Ishikawa (cell line): ENCODE results near the gene INHBC.

Experiments
- CREB1 ChIP-seq: IDR thresholded peaks from 2 replicates; pipeline ENCODE4 v1.6.1; 2012; ENCODE audit warnings: low read depth
- EP300 ChIP-seq: IDR thresholded peaks from 2 replicates; pipeline ENCODE4 v1.6.1; 2012; ENCODE audit warnings: borderline replicate concordance
- FOXM1 ChIP-seq: IDR thresholded peaks from 2 replicates; pipeline ENCODE4 v1.6.1; 2012; ENCODE audit warnings: low read depth, borderline replicate concordance
- NFIC ChIP-seq: IDR thresholded peaks from 2 replicates; pipeline ENCODE4 v1.6.1; 2012
- RAD21 ChIP-seq: IDR thresholded peaks from 2 replicates; pipeline ENCODE4 v1.6.1; 2012; ENCODE audit warnings: low read depth
- TAF1 ChIP-seq: IDR thresholded peaks from 2 replicates; pipeline ENCODE4 v1.6.1; 2012; ENCODE audit warnings: low read depth, mild to moderate bottlenecking
- TCF12 ChIP-seq: IDR thresholded peaks from 2 replicates; pipeline ENCODE4 v1.6.1; 2012; ENCODE audit warnings: low read depth
- YY1 ChIP-seq: IDR thresholded peaks from 2 replicates; pipeline ENCODE4 v1.6.1; 2012; ENCODE audit warnings: low read depth
- TF ChIP-seq, protein P1 (sequence below): IDR thresholded peaks from 2 replicates; pipeline ENCODE4 v1.6.1; 2012; ENCODE audit warnings: low read depth, mild to moderate bottlenecking
- TF ChIP-seq, protein P2 (sequence below): IDR thresholded peaks from 2 replicates; pipeline ENCODE4 v1.6.1; 2012
- TF ChIP-seq, protein P3 (sequence below): IDR thresholded peaks from 2 replicates; pipeline ENCODE4 v1.6.1; 2012

DNA sequence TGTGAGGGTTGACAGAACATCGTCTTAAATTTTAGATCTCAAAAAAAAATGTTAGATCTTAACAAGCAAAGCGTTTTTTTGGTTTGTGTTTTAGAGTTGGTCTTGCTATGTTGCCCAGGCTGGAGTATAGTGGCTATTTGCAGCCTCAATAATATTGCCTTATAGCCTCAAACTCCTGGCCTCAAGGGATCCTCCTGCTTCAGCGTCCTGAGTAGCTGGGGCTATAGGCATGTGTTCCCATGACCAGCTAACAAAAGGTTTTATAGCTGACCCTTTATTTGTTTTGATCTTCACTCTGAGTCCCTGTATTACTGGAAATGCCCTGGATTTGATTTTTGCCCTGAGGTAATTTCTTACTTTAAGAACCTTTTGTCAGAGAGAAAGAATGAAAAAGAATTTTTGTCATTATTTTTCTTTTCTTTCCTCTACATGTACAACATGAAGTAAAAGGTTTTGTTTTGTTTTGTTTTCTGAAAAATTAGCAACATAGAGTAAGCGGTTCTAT is 5.2 kb downstream of the INHBC start:
- TF ChIP-seq CREB1 (no peak), YY1 (no peak), EP300 (no peak), NFIC (no peak), RAD21 (no peak), TCF12 (no peak), TAF1 (no peak), FOXM1 (no peak)
- TF ChIP-seq, protein P1, sequence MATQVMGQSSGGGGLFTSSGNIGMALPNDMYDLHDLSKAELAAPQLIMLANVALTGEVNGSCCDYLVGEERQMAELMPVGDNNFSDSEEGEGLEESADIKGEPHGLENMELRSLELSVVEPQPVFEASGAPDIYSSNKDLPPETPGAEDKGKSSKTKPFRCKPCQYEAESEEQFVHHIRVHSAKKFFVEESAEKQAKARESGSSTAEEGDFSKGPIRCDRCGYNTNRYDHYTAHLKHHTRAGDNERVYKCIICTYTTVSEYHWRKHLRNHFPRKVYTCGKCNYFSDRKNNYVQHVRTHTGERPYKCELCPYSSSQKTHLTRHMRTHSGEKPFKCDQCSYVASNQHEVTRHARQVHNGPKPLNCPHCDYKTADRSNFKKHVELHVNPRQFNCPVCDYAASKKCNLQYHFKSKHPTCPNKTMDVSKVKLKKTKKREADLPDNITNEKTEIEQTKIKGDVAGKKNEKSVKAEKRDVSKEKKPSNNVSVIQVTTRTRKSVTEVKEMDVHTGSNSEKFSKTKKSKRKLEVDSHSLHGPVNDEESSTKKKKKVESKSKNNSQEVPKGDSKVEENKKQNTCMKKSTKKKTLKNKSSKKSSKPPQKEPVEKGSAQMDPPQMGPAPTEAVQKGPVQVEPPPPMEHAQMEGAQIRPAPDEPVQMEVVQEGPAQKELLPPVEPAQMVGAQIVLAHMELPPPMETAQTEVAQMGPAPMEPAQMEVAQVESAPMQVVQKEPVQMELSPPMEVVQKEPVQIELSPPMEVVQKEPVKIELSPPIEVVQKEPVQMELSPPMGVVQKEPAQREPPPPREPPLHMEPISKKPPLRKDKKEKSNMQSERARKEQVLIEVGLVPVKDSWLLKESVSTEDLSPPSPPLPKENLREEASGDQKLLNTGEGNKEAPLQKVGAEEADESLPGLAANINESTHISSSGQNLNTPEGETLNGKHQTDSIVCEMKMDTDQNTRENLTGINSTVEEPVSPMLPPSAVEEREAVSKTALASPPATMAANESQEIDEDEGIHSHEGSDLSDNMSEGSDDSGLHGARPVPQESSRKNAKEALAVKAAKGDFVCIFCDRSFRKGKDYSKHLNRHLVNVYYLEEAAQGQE, result no peak
- TF ChIP-seq, protein P2, sequence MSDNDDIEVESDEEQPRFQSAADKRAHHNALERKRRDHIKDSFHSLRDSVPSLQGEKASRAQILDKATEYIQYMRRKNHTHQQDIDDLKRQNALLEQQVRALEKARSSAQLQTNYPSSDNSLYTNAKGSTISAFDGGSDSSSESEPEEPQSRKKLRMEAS, result no peak
- TF ChIP-seq, protein P3, sequence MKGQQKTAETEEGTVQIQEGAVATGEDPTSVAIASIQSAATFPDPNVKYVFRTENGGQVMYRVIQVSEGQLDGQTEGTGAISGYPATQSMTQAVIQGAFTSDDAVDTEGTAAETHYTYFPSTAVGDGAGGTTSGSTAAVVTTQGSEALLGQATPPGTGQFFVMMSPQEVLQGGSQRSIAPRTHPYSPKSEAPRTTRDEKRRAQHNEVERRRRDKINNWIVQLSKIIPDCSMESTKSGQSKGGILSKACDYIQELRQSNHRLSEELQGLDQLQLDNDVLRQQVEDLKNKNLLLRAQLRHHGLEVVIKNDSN, result no peak
